DOHH2 (cell line): ENCODE measurements around the gene UPP1.

ENCODE experiments used
- CTCF ChIP-seq: fragments of 200-600 bp; sonication (generic); IDR thresholded peaks from one replicate; pipeline ENCODE4 v1.5.1; 2014; ENCODE audit warnings: antibody characterized with exemption, mild to moderate bottlenecking, low read depth, low read length; ENCODE audit not compliant: poor library complexity, severe bottlenecking
- EZH2phosphoT487 ChIP-seq: fragments of 200-600 bp; sonication (generic); IDR thresholded peaks from 2 replicates; pipeline ENCODE4 v1.6.1; 2017; ENCODE audit warnings: borderline replicate concordance, mild to moderate bottlenecking, antibody characterized with exemption, low read length, moderate library complexity, mixed read lengths

DNA sequence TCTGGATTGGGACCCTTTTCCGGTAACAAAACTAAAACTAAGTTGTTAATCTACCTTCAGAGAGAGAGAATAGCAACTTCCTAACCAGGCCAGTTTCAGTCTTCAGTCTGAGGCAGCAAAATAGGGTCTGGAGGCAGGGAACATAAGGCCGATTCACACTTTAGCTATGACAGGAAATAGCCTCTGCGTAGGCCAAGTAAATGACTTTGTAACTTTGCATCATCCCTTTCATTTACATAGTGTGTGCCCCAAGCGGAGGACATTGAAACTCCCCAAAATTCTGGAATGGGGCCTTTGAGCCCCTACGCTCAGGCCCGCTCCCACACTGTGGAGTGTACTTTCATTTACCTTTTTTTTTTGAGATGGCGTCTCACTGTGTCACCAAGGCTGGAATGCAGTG is 1.7 kb upstream of the UPP1 start:
- TF ChIP-seq CTCF, result no peak
- TF ChIP-seq EZH2phosphoT487, result no peak
